HFFc6 (cell line): ENCODE measurements around the gene S100A7. TPM values are rescaled to one million over a fixed set of nuclear protein-coding genes. Genes with fewer than 3 reads are reported as not detected.

Source experiments
- DNase-seq: peaks from one replicate; pipeline ENCODE4 v3.0.0-alpha.2; 2018
- H3K27ac Mint-ChIP-seq: 2 replicates; pipeline ENCODE4 v1.8.0; 2020; ENCODE audit warnings: mild to moderate bottlenecking, mixed read lengths
- H3K27me3 Mint-ChIP-seq: 2 replicates; pipeline ENCODE4 v1.8.0; 2021; ENCODE audit warnings: mild to moderate bottlenecking, moderate library complexity, mixed read lengths; ENCODE audit not compliant: insufficient read depth
- H3K36me3 Mint-ChIP-seq: 2 replicates; pipeline ENCODE4 v1.8.0; 2021; ENCODE audit warnings: low read depth, mixed read lengths
- H3K4me1 Mint-ChIP-seq: 2 replicates; pipeline ENCODE4 v1.8.0; 2020; ENCODE audit warnings: low read depth, mixed read lengths
- H3K4me3 Mint-ChIP-seq: 2 replicates; pipeline ENCODE4 v1.8.0; 2020; ENCODE audit warnings: mild to moderate bottlenecking, moderate library complexity, mixed read lengths
- H3K9me3 Mint-ChIP-seq: 2 replicates; pipeline ENCODE4 v1.8.0; 2020; ENCODE audit warnings: mild to moderate bottlenecking, mixed read lengths
- total RNA-seq, 6 experiments: library from RNA; stranded (reverse); fragmentation: NEBNext Ultra II Directional; extraction: Animal tissue kit (Norgen Biotek cat#: 25700); gene quantifications; 2 replicates in 1 of 6; 3 replicates in 5 of 6; pipeline ENCODE4 v1.2.3, GENCODE V29; 2021
- TF ChIP-seq, protein P1 (sequence below): fragments of 200-600 bp; sonication (generic); IDR thresholded peaks from 2 replicates; pipeline ENCODE4 v1.5.0; 2021; ENCODE audit warnings: antibody characterized with exemption, mild to moderate bottlenecking

Gene S100A7
- total RNA-seq, 6 experiments from 2014 or later: not detected

DNA sequence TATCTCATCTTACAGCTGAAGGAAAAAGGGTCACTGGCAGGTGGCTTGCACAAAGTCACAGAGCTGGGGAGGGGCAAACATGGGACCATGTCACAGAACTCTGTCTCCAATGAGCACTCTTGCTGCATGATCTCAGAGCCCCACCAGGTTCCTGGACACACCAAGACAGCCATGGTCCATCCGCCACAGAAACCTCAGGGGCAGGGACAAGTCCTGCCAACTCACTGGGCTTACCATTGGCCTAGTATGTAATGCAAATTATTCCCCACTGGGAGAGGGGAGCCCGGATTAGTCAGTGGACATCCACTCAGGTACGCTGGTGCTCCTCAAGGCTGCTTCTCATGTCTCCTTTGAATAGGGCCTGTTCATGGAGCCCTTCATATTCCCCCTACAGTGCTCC is 29.9 kb downstream of the S100A7 start:
- Mint-ChIP-seq H3K9me3 (no peaks in the 10 kb centered on the region), H3K4me1 (no peaks in the 10 kb centered on the region), H3K27ac (no peak overlapping the region), H3K36me3 (no peaks in the 10 kb centered on the region), H3K27me3 (peaks cover 31% of the 10 kb centered on the region), H3K4me3 (no peak overlapping the region)
- TF ChIP-seq, protein P1, sequence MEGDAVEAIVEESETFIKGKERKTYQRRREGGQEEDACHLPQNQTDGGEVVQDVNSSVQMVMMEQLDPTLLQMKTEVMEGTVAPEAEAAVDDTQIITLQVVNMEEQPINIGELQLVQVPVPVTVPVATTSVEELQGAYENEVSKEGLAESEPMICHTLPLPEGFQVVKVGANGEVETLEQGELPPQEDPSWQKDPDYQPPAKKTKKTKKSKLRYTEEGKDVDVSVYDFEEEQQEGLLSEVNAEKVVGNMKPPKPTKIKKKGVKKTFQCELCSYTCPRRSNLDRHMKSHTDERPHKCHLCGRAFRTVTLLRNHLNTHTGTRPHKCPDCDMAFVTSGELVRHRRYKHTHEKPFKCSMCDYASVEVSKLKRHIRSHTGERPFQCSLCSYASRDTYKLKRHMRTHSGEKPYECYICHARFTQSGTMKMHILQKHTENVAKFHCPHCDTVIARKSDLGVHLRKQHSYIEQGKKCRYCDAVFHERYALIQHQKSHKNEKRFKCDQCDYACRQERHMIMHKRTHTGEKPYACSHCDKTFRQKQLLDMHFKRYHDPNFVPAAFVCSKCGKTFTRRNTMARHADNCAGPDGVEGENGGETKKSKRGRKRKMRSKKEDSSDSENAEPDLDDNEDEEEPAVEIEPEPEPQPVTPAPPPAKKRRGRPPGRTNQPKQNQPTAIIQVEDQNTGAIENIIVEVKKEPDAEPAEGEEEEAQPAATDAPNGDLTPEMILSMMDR: no peak
- no peak for DNase-seq

DNA sequence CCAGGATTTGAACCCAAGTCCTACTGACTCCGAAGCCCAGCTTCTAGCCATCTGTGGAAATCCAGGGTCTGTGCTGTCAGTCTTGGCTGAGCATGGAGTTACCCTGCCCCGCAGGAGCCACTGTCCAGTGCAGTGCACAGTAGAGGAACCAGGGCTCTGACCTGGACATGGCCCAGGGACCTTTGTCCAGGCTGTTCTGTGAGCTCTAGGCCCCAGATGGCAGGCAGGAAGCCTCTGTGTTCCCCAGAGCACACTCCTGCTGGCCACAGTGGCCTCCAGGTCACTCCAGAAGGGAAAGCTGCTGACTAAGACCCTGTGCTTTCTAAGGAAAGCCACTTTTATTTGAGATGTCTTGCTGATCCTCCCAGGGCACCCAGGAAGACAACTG is 30.3 kb downstream of the S100A7 start:
- H3K27ac Mint-ChIP-seq: no peak overlapping the region
- no peak for DNase-seq
- H3K36me3 Mint-ChIP-seq: no peaks in the 10 kb centered on the region
- peaks cover 28% of the 10 kb centered on the region for H3K27me3 Mint-ChIP-seq
- no peaks in the 10 kb centered on the region for H3K4me1 Mint-ChIP-seq
- H3K9me3 Mint-ChIP-seq: no peaks in the 10 kb centered on the region
- no peak overlapping the region for H3K4me3 Mint-ChIP-seq
- TF ChIP-seq, protein P1: no peak

DNA sequence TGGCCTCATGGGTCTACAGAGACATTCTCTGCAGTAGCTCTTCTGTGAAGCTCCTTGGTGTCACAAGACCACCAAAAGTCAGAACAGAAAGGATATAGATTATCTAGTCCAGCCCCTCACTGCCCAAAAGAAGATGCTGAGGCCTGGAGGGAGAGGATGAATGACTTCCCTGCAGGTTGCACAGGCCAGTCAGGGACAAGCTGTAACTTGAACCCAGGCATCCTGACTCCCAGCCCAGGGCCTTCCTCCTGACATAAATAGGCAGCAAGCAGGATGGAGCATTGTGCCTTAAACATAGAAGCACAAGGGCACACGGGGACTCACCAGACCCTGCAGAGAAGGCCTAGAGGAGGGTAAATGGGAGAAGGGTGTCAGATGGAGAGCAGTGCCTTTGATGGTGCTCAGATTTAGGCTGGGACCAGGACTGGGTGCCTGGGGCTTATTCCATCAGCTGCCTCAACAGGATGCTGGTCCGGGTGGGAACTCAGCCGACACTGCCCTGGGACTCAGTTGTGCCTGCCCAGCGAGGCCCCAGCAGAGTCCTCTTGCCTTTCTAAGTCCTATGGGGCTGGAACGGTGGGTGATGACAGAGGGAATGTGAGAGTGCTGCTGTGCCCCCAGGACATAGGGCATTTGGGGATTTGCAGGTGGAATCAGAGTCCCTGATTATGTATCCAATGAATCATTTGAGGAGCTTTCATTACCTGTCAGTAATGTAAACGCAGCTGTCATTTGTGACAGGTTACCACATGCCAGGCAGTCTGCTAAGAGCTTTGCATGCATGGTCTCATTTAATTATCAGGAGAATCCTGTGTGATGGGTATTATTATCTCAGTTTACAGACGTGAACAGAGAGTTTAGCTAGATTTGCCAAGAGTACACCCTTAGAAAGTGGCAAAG is 30.9 kb downstream of the S100A7 start:
- TF ChIP-seq, protein P1: no peak
- Mint-ChIP-seq H3K36me3 (no peaks in the 10 kb centered on the region), H3K4me1 (no peaks in the 10 kb centered on the region), H3K4me3 (no peak overlapping the region), H3K27me3 (peaks cover 26% of the 10 kb centered on the region), H3K9me3 (no peaks in the 10 kb centered on the region), H3K27ac (no peak overlapping the region)
- DNase-seq: no peak

DNA sequence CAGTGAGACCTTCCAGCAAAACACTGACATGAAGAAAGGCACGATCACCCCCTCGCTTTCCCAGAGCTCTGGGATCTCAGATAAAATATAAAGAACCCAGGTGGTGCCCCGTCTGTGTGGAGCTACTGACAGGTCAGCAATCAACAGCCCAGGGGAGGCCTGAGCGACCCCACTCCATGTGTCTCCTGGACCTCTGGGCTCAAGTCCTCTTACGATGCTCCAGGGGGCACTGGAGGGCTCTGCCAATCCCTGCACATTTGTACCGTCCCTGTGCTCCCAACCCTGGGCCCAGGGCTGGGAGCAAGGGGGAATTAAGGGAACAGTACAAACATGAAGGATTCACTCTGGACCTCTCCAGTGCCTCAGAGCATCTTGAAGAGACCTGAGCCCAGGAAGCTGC is 31.7 kb downstream of the S100A7 start:
- no peaks in the 10 kb centered on the region for H3K4me1 Mint-ChIP-seq
- H3K27ac Mint-ChIP-seq: no peak overlapping the region

DNA sequence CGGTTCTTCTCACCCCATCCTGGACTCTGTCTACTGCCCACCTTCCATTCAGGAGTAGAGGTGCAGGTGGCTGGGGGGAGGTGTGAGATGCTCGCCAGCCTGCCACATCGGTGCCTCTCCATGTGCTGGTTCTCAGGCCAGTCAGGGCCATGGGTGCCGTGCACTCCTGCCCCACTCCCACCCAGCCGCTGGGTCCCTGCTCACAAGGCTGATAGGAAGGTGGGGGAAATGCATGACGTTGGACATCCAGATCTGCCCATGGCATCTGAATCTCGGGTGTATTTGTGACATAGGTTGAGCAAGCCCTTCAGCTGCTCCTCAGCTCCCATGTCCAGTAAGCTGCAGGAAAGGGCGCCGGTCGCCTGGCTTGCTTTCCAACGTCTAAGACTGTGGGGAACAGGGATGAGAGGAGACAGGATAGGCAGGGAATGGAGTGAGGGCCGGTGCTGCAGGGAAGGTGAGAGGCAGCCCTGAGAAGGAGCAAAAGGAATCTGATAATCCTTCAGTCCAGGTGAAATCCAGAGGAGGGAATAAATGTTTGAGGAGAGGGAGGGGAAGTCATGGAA is 32.3 kb downstream of the S100A7 start:
- DNase-seq: no peak
- Mint-ChIP-seq H3K4me1 (no peaks in the 10 kb centered on the region), H3K9me3 (no peaks in the 10 kb centered on the region), H3K36me3 (no peaks in the 10 kb centered on the region), H3K27ac (no peak overlapping the region), H3K27me3 (peaks cover 24% of the 10 kb centered on the region), H3K4me3 (no peak overlapping the region)
- TF ChIP-seq, protein P1: no peak

More for the DNA sequence above, 31.7 kb downstream of the S100A7 start:
- Mint-ChIP-seq H3K9me3 (no peaks in the 10 kb centered on the region), H3K27me3 (peaks cover 24% of the 10 kb centered on the region), H3K36me3 (no peaks in the 10 kb centered on the region), H3K4me3 (no peak overlapping the region)
- no peak for DNase-seq
- TF ChIP-seq, protein P1: no peak; the same call in 1 of the 2 replicates
